VCaP (cell line): ENCODE results near the gene ZC3H13.

ENCODE experiments used
- H3K27ac ChIP-seq: fragments of 450-650 bp; 2 replicates; pipeline ENCODE4 v1.5.1; 2017
- TF ChIP-seq, protein P1 (sequence below): fragments of 450-650 bp; conservative IDR thresholded peaks from 2 replicates; pipeline ENCODE4 v1.5.1; 2017; ENCODE audit warnings: mild to moderate bottlenecking, moderate library complexity

The ZC3H13 gene

DNA sequence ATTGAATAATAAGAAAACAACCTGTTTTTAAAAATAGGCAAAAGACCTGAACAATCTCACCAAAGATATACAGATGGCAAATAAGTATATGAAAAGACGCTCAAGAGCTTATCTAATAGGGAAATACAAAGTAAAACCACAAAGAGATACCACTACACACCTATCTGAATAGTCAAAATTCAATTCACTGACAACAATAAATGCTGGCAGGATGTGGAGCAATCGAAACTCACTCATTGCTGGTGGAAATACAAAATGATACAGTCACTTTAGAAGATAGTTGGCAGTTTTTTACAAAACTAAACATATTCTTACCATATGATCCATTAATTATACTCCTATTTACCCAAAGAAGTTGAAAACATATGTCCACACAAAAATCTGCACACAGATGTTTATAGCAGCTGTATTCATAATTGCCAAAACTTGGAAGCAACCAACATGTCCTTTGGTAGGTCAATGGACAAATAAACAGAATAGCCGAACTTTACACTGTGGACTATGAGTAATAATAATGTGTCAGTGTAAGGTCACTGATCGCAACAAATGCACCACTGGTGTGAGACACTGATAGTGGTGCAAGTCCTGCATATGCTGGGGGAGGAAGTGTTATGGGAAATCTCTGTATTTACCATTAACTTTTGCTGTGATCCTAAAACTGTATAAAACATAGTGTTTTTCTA, 20.8 kb downstream of the ZC3H13 start:
- no peak overlapping the region for H3K27ac ChIP-seq
- TF ChIP-seq, protein P1, sequence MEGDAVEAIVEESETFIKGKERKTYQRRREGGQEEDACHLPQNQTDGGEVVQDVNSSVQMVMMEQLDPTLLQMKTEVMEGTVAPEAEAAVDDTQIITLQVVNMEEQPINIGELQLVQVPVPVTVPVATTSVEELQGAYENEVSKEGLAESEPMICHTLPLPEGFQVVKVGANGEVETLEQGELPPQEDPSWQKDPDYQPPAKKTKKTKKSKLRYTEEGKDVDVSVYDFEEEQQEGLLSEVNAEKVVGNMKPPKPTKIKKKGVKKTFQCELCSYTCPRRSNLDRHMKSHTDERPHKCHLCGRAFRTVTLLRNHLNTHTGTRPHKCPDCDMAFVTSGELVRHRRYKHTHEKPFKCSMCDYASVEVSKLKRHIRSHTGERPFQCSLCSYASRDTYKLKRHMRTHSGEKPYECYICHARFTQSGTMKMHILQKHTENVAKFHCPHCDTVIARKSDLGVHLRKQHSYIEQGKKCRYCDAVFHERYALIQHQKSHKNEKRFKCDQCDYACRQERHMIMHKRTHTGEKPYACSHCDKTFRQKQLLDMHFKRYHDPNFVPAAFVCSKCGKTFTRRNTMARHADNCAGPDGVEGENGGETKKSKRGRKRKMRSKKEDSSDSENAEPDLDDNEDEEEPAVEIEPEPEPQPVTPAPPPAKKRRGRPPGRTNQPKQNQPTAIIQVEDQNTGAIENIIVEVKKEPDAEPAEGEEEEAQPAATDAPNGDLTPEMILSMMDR, result no peak

DNA sequence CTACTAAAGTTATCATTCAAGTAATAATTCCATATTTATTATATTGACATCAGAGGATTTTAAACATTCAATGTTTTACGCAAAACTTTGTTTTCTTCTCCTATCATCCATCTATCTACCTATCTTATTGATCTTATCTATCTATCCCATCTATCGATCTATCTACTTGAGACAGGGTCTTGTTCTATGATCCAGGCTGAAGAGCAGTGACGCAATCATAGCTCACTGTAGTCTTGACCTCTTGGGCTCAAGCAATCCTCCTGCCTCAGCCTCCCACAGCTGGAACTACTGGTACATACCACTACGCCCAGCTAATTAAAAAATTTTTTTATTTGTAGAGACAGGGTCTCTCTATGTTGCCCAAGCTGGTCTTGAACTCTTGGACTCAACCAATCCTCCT, 27.4 kb downstream of the ZC3H13 start:
- TF ChIP-seq, protein P1, result no peak
- H3K27ac ChIP-seq, result no peak overlapping the region

DNA sequence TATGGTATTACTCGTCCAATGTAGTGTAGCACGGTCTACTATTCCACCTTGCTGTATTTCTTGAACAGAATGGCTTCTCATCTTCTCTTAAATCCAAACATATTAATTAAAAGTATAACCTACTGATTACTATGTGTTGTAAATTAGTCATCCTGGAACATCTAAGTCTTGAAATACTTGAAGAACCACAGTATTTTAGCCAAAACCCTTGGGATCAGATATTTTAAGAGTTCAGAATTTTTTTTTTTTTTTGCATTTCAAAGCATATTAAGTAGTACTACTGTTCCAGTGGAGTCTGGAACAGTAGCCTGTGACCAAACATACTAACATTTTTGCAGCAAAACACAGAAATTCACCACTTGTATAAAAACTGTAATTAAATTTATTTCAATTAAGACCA, 30.1 kb downstream of the ZC3H13 start:
- TF ChIP-seq, protein P1, result no peak
- H3K27ac ChIP-seq, result no peak overlapping the region

DNA sequence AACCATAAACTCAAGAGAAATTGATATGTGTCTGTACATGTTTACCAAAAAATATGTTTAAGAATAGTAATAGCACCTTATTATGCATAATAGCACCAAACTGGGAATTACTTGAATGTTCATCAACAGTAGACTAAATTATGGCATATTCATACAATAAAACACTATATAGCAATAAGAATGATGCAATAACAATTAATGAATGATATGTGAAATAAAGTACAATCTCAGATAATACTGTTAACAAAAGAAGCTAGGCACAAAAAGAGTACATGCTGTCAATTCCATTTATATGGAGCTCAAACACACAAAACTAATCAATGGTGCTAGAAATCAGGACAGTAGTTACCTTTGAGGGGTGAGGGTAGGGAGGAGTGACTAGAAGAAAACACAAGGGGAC, 36.3 kb downstream of the ZC3H13 start:
- H3K27ac ChIP-seq, result no peak overlapping the region

DNA sequence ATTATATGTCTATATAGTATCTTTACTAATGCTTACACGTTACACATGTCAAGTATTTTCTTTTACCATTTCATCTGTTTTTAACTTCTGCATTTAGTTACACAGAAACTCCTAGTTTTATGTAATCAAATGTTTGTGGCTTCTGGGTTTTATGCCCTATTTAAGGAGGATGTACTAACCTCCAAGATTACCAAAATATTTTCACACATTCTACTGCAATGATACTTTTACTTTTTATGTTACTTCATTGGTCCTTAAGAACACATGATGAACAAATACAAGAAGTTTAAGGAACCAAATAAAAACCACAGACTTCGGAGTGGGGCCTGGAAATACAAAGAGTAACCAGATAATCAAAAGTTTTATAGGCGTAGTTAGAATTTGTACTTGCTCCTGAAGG, 37.2 kb downstream of the ZC3H13 start:
- H3K27ac ChIP-seq, result no peak overlapping the region
- TF ChIP-seq, protein P1, result no peak

More for the DNA sequence above, 36.3 kb downstream of the ZC3H13 start:
- TF ChIP-seq, protein P1, result no peak

DNA sequence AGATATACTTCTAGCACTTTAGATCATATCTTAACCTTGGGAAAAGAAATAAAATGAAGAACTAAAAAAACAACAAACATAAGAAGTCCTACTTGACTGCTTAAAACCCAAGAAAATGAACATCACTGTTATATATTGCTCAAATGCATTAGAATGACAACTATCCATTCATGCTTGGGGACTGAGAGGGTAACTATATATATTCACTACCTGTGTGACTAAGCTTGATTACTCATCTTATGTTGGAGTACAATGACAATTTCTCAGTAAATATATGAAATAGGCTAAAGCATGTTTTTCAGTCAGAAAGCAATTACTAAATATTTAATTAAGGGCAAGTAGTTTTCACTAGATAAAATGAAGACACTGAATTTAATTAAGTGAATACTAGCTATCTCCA, 40.1 kb downstream of the ZC3H13 start:
- no peak overlapping the region for H3K27ac ChIP-seq
- TF ChIP-seq, protein P1, result no peak

DNA sequence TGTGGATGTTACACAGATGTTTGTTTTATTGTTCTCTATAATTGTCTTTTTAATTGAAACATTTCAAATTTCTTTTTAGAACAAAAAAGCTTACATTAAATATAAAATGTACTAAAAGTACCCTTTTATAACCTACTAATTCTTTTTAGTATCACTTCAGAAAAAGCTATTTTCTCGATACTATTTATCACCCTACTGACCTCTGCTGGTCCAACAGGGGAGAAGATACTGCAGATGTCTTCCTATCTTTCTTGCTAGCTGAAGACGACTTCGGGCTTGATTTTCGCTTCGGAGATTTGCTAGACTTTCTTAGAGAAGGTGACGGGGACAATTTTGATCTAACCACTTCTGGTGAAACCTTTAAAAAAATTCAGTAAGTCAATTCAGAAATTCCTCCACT, 42.4 kb downstream of the ZC3H13 start:
- TF ChIP-seq, protein P1, result peak; percentile 74
- no peak overlapping the region for H3K27ac ChIP-seq
